ENCODE results near the gene CLMP.
A peak's percentile ranks its signal among the peaks of the same experiment; 100 is the strongest.

The CLMP gene

GRCh38 chr11:123188508-123189165 is 6.4 kb downstream of the CLMP start:
- no peak for DNase-seq

- no peak for DNase-seq
Measured at GRCh38 chr11:123187665-123188507, 7.2 kb downstream of the CLMP start.

- DNase-seq, result no peak
Measured at GRCh38 chr11:123187248-123187647, 7.8 kb downstream of the CLMP start.

- no peak for DNase-seq
Measured at GRCh38 chr11:123186286-123186685, 8.8 kb downstream of the CLMP start.

GRCh38 chr11:123185326-123185725 is 9.7 kb downstream of the CLMP start:
- DNase-seq, result no peak

GRCh38 chr11:123184531-123184930 is 10.5 kb downstream of the CLMP start:
- no peak for DNase-seq

GRCh38 chr11:123183391-123184099 is 11.5 kb downstream of the CLMP start:
- no peak for DNase-seq

GRCh38 chr11:123181767-123182500 is 13.1 kb downstream of the CLMP start:
- DNase-seq, result no peak

- DNase-seq, result no peak
Measured at GRCh38 chr11:123181075-123181474, 14.0 kb downstream of the CLMP start.

- no peak for DNase-seq
Measured at GRCh38 chr11:123180574-123180973, 14.5 kb downstream of the CLMP start.

GRCh38 chr11:123180166-123180565 is 14.9 kb downstream of the CLMP start:
- DNase-seq, result no peak

GRCh38 chr11:123179586-123179985 is 15.5 kb downstream of the CLMP start:
- no peak for DNase-seq

- DNase-seq, result no peak
Measured at GRCh38 chr11:123178186-123178585, 16.9 kb downstream of the CLMP start.

- no peak for DNase-seq
Measured at GRCh38 chr11:123176785-123177184, 18.3 kb downstream of the CLMP start.

- peak; percentile 85 for DNase-seq
Measured at GRCh38 chr11:123174196-123175183, 20.6 kb downstream of the CLMP start.

GRCh38 chr11:123173856-123174186 is 21.2 kb downstream of the CLMP start:
- no peak for DNase-seq

GRCh38 chr11:123173040-123173855 is 21.8 kb downstream of the CLMP start:
- DNase-seq, result peak; percentile 88

- DNase-seq, result no peak
Measured at GRCh38 chr11:123170929-123171328, 24.1 kb downstream of the CLMP start.

- no peak for DNase-seq
Measured at GRCh38 chr11:123169821-123170220, 25.2 kb downstream of the CLMP start.

GRCh38 chr11:123168955-123169484 is 26.0 kb downstream of the CLMP start:
- DNase-seq, result no peak

- no peak for DNase-seq
Measured at GRCh38 chr11:123168241-123168640, 26.8 kb downstream of the CLMP start.
